Measurements from ENCODE around the gene ALCAM.
"Not testable (repeated sequence)": the region's sequence is repeated elsewhere in the genome, so short reads cannot be mapped to it uniquely, and the experiment has no call there.

ALCAM gene

GRCh38 chr3:105385819-105386508 lies 19.3 kb downstream of the ALCAM start:
- no peak overlapping the region for H3K4me3 ChIP-seq (ENCODE audit: low read depth, low read length)

GRCh38 chr3:105387122-105387751 lies 20.5 kb downstream of the ALCAM start:
- no peak overlapping the region for H3K4me3 ChIP-seq (ENCODE audit: low read depth, low read length)

- H3K4me3 ChIP-seq (ENCODE audit: low read depth, low read length), result no peak overlapping the region
These were observed 21.5 kb downstream of the ALCAM start for GRCh38 chr3:105388176-105388575.

GRCh38 chr3:105389759-105390158 lies 23.1 kb downstream of the ALCAM start:
- not testable (repeated sequence) for H3K4me3 ChIP-seq (ENCODE audit: low read depth, low read length)

- H3K4me3 ChIP-seq (ENCODE audit: low read depth, low read length), result not testable (repeated sequence)
These were observed 25.9 kb downstream of the ALCAM start for GRCh38 chr3:105392598-105392997.

GRCh38 chr3:105394177-105394576 lies 27.5 kb downstream of the ALCAM start:
- H3K4me3 ChIP-seq (ENCODE audit: low read depth, low read length), result no peak overlapping the region

- no peak overlapping the region for H3K4me3 ChIP-seq (ENCODE audit: low read depth, low read length)
These were observed 31.3 kb downstream of the ALCAM start for GRCh38 chr3:105397974-105398373.

GRCh38 chr3:105398437-105398836 lies 31.7 kb downstream of the ALCAM start:
- H3K4me3 ChIP-seq (ENCODE audit: low read depth, low read length), result no peak overlapping the region

- H3K4me3 ChIP-seq (ENCODE audit: low read depth, low read length), result no peak overlapping the region
These were observed 32.4 kb downstream of the ALCAM start for GRCh38 chr3:105399062-105399461.

GRCh38 chr3:105399611-105400010 lies 32.9 kb downstream of the ALCAM start:
- no peak overlapping the region for H3K4me3 ChIP-seq (ENCODE audit: low read depth, low read length)

- no peak overlapping the region for H3K4me3 ChIP-seq (ENCODE audit: low read depth, low read length)
These were observed 34.5 kb downstream of the ALCAM start for GRCh38 chr3:105401254-105401653.

GRCh38 chr3:105401691-105402149 lies 35.0 kb downstream of the ALCAM start:
- H3K4me3 ChIP-seq (ENCODE audit: low read depth, low read length), result no peak overlapping the region

GRCh38 chr3:105402287-105402801 lies 35.6 kb downstream of the ALCAM start:
- H3K4me3 ChIP-seq (ENCODE audit: low read depth, low read length), result no peak overlapping the region

GRCh38 chr3:105403034-105403433 lies 36.3 kb downstream of the ALCAM start:
- H3K4me3 ChIP-seq (ENCODE audit: low read depth, low read length), result not testable (repeated sequence)

GRCh38 chr3:105406268-105406667 lies 39.6 kb downstream of the ALCAM start:
- no peak overlapping the region for H3K4me3 ChIP-seq (ENCODE audit: low read depth, low read length)

GRCh38 chr3:105409364-105409763 lies 42.7 kb downstream of the ALCAM start:
- no peak overlapping the region for H3K4me3 ChIP-seq (ENCODE audit: low read depth, low read length)

- no peak overlapping the region for H3K4me3 ChIP-seq (ENCODE audit: low read depth, low read length)
These were observed 46.7 kb downstream of the ALCAM start for GRCh38 chr3:105413343-105413887.

GRCh38 chr3:105414841-105415240 lies 48.1 kb downstream of the ALCAM start:
- no peak overlapping the region for H3K4me3 ChIP-seq (ENCODE audit: low read depth, low read length)

GRCh38 chr3:105415951-105416350 lies 49.2 kb downstream of the ALCAM start:
- H3K4me3 ChIP-seq (ENCODE audit: low read depth, low read length), result no peak overlapping the region

- H3K4me3 ChIP-seq (ENCODE audit: low read depth, low read length), result no peak overlapping the region
These were observed 51.0 kb downstream of the ALCAM start for GRCh38 chr3:105417525-105418289.

- H3K4me3 ChIP-seq (ENCODE audit: low read depth, low read length), result no peak overlapping the region
These were observed 55.9 kb downstream of the ALCAM start for GRCh38 chr3:105422645-105423044.
